Sigmoid colon (tissue), 4 donors: Measurements from ENCODE around the gene DRGX.

Experiments used
- CTCF ChIP-seq, 4 experiments: fragments of 450-650 bp in 3 of 4; fragments of 200-600 bp in 1 of 4; IDR thresholded peaks; one replicate each; pipeline ENCODE4 v1.5.1; 2016 to 2019; ENCODE audit warnings: antibody characterized with exemption in 4 of 4, mild to moderate bottlenecking in 3 of 4, moderate library complexity in 2 of 4
- POLR2A ChIP-seq, 2 donors: fragments of 450-650 bp; IDR thresholded peaks; one replicate each; pipeline ENCODE4 v1.6.1; 2016; ENCODE audit warnings: antibody characterized with exemption in 2 of 2, mild to moderate bottlenecking in 2 of 2, moderate library complexity in 2 of 2
- POLR2AphosphoS5 ChIP-seq, 4 donors: sonication (generic); formaldehyde crosslinking; IDR thresholded peaks; one replicate each; pipeline ENCODE4 v1.6.1; 2017; ENCODE audit warnings: antibody characterized with exemption in 4 of 4

DNA sequence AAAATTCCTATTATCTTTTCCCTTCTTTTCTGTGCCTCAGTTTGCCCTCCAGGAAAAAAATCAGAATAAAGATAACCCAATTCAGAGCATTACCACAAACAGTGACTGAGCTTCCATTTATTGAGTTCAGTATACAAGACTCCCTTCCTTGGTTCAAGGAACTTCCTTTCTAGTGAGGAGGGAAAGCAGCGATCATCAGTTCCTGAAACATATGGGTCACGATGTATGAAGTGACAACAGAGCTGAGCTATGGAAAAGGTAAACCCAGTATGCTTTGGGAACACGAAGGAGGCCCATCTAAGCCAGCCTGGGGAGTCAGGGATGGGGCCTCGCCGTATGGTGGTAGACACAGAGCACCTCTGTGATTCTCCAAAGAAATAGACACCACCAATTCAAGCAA, 81.1 kb downstream of the DRGX start:
- TF ChIP-seq POLR2A (IDR thresholded peaks at IDR 0.05) (no peak), CTCF (IDR thresholded peaks at IDR 0.05) (no peak), POLR2AphosphoS5 (IDR thresholded peaks at IDR 0.05) (no peak)
